A549 (cell line): ENCODE data around the gene BRF1. TPM values are rescaled to one million over a fixed set of nuclear protein-coding genes. Genes with fewer than 3 reads are reported as not detected.

Source experiments
- ATAC-seq, 2 experiments: fragments of 200-7000 bp in 1 of 2; fragments of >200 bp in 1 of 2; cut with Nextera tagmentation in 1 of 2; cut with Tn5 transposase in 1 of 2; 3 replicates each; pipeline versions ENCODE4 v1.8.0 to v1.9.1; 2018 to 2020; ENCODE audit warnings: mild to moderate bottlenecking in 1 of 2, moderate library complexity in 1 of 2
- CTCF ChIA-PET: fragments of 300-600 bp; sonication (Branson Sonifier 250); formaldehyde crosslinking; extraction: SDS; loops from one replicate; lab custom pipeline; 2021; ENCODE audit warnings: antibody characterized with exemption, inconsistent platforms; lab: Yijun Ruan, JAX
- POLR2A ChIA-PET: fragments of 350-600 bp; formaldehyde crosslinking; extraction: SDS; loops from one replicate; lab custom pipeline; 2021; ENCODE audit warnings: antibody characterized with exemption, inconsistent platforms; lab: Yijun Ruan, JAX
- DNase-seq, 2 experiments: peaks; one replicate each; pipeline versions ENCODE4 v3.0.0 to v3.0.0-alpha.2; 2011 to 2016; ENCODE audit warnings: low read depth in 1 of 2, low spot score in 1 of 2
- FAIRE-seq: peaks from 2 replicates; lab custom pipeline; 2011; peaks lifted over from hg19 to GRCh38; lab: Jason Lieb, UNC
- H3K27ac ChIP-seq, 2 experiments: fragments of >200 bp; sonication (Bioruptor Twin); formaldehyde crosslinking; 3 replicates each; pipeline ENCODE4 v1.5.1; 2016 to 2017
- H3K4me1 ChIP-seq: fragments of >200 bp; sonication (Bioruptor Twin); formaldehyde crosslinking; 3 replicates; pipeline ENCODE4 v1.6.1; 2016
- H3K4me2 ChIP-seq: fragments of >200 bp; sonication (Bioruptor Twin); formaldehyde crosslinking; 3 replicates; pipeline ENCODE4 v1.6.1; 2016
- H3K4me3 ChIP-seq: fragments of >200 bp; sonication (Bioruptor Twin); formaldehyde crosslinking; 3 replicates; pipeline ENCODE4 v1.5.1; 2016
- H3K9me3 ChIP-seq: fragments of >200 bp; sonication (Bioruptor Twin); formaldehyde crosslinking; 3 replicates; pipeline ENCODE4 v1.6.1; 2016
- ATOH8 ChIP-seq: fragments of 250-450 bp; sonication (Bioruptor Pico); IDR thresholded peaks from 2 replicates; pipeline ENCODE4 v1.5.0; 2020; ENCODE audit warnings: low read depth, mild to moderate bottlenecking, moderate library complexity
- BHLHE40 ChIP-seq: IDR thresholded peaks from 2 replicates; pipeline ENCODE4 v1.6.1; 2012; ENCODE audit warnings: low read depth, low read length, inconsistent platforms
- CBX8 ChIP-seq: fragments of 200-600 bp; sonication (generic); IDR thresholded peaks from 2 replicates; pipeline ENCODE4 v1.6.1; 2016
- CHD2 ChIP-seq: fragments of 150-350 bp; IDR thresholded peaks from 2 replicates; pipeline ENCODE4 v1.6.1; 2014; ENCODE audit warnings: low read length; ENCODE audit not compliant: partially characterized antibody
- CHD4 ChIP-seq: fragments of 200-600 bp; sonication (generic); IDR thresholded peaks from 2 replicates; pipeline ENCODE4 v1.6.1; 2016; ENCODE audit warnings: antibody characterized with exemption, mild to moderate bottlenecking, borderline replicate concordance
- CTCF ChIP-seq: fragments of >200 bp; sonication (Bioruptor Twin); formaldehyde crosslinking; IDR thresholded peaks from 3 replicates; pipeline ENCODE4 v1.5.1; 2016
- EP300 ChIP-seq, 2 experiments: fragments of >200 bp; sonication (Bioruptor Twin); formaldehyde crosslinking; IDR thresholded peaks; 2 replicates in 1 of 2; 3 replicates in 1 of 2; pipeline ENCODE4 v1.6.1; 2016 to 2017
- ESRRA ChIP-seq: fragments of 150-350 bp; IDR thresholded peaks from 2 replicates; pipeline ENCODE4 v1.6.1; 2014; ENCODE audit warnings: mild to moderate bottlenecking, low read length, borderline replicate concordance
- FOSL2 ChIP-seq, 2 experiments: fragments of 450-650 bp in 1 of 2; fragments of >200 bp in 1 of 2; sonication (Bioruptor Twin) in 1 of 2; formaldehyde crosslinking; IDR thresholded peaks; 2 replicates each; pipeline versions ENCODE4 v1.5.0 to v1.6.1; 2016 to 2020; ENCODE audit warnings: mild to moderate bottlenecking in 1 of 2, moderate library complexity in 1 of 2
- FOXS1 ChIP-seq: fragments of 250-450 bp; sonication (Bioruptor Pico); IDR thresholded peaks from 2 replicates; pipeline ENCODE4 v1.5.0; 2020; ENCODE audit warnings: mild to moderate bottlenecking, moderate library complexity
- GATA3 ChIP-seq: IDR thresholded peaks from 2 replicates; pipeline ENCODE4 v1.6.1; 2012; ENCODE audit warnings: borderline replicate concordance
- HEYL ChIP-seq: fragments of 250-450 bp; sonication (Bioruptor Pico); IDR thresholded peaks from 2 replicates; pipeline ENCODE4 v1.8.0; 2021; ENCODE audit warnings: mild to moderate bottlenecking, moderate library complexity
- HOXA7 ChIP-seq: fragments of 250-450 bp; sonication (Bioruptor Pico); IDR thresholded peaks from 2 replicates; pipeline ENCODE4 v1.5.0; 2020; ENCODE audit warnings: mild to moderate bottlenecking, moderate library complexity
- HOXB13 ChIP-seq: fragments of 250-450 bp; sonication (Bioruptor Pico); IDR thresholded peaks from 2 replicates; pipeline ENCODE4 v1.5.0; 2020; ENCODE audit warnings: low read depth, mild to moderate bottlenecking, moderate library complexity
- JUNB ChIP-seq: fragments of >200 bp; sonication (Bioruptor Twin); formaldehyde crosslinking; IDR thresholded peaks from 2 replicates; pipeline ENCODE4 v1.6.1; 2016
- KDM1A ChIP-seq: fragments of 200-600 bp; sonication (generic); IDR thresholded peaks from 2 replicates; pipeline ENCODE4 v1.6.1; 2016; ENCODE audit warnings: low read depth, mild to moderate bottlenecking
- MAX ChIP-seq: IDR thresholded peaks from 2 replicates; pipeline ENCODE4 v1.6.1; 2012
- MYC ChIP-seq: IDR thresholded peaks from 2 replicates; pipeline ENCODE4 v1.6.1; 2012; ENCODE audit warnings: mild to moderate bottlenecking, inconsistent platforms, low read length, improper control_type of control experiment, borderline replicate concordance
- NPAS2 ChIP-seq: fragments of 250-450 bp; sonication (Bioruptor Pico); IDR thresholded peaks from 2 replicates; pipeline ENCODE4 v1.8.0; 2022; ENCODE audit warnings: mild to moderate bottlenecking, moderate library complexity, borderline replicate concordance
- RAD21 ChIP-seq, 2 experiments: fragments of >200 bp in 1 of 2; sonication (Bioruptor Twin) in 1 of 2; formaldehyde crosslinking in 1 of 2; IDR thresholded peaks in 1 of 2; conservative IDR thresholded peaks in 1 of 2; 2 replicates in 1 of 2; 3 replicates in 1 of 2; pipeline ENCODE4 v1.6.1; 2012 to 2018; ENCODE audit warnings: inconsistent platforms in 1 of 2
- RARB ChIP-seq: fragments of 250-450 bp; sonication (Bioruptor Pico); IDR thresholded peaks from 2 replicates; pipeline ENCODE4 v1.8.0; 2021; ENCODE audit warnings: mild to moderate bottlenecking, moderate library complexity
- RCOR1 ChIP-seq: fragments of 150-350 bp; IDR thresholded peaks from 2 replicates; pipeline ENCODE4 v1.6.1; 2014; ENCODE audit warnings: antibody characterized with exemption, low read length, low read depth
- RFX5 ChIP-seq: fragments of 450-650 bp; IDR thresholded peaks from 2 replicates; pipeline ENCODE4 v1.7.1; 2014; ENCODE audit warnings: antibody characterized with exemption, mild to moderate bottlenecking, moderate library complexity
- TFCP2L1 ChIP-seq: fragments of 250-450 bp; sonication (Bioruptor Pico); IDR thresholded peaks from 2 replicates; pipeline ENCODE4 v1.5.0; 2021; ENCODE audit warnings: mild to moderate bottlenecking
- ZC3H11A ChIP-seq: fragments of 450-650 bp; IDR thresholded peaks from 2 replicates; pipeline ENCODE4 v1.6.1; 2014; ENCODE audit warnings: antibody characterized with exemption, mild to moderate bottlenecking
- ZNF302 ChIP-seq: fragments of 250-450 bp; sonication (Bioruptor Pico); IDR thresholded peaks from 2 replicates; pipeline ENCODE4 v1.9.0; 2021; ENCODE audit warnings: inconsistent platforms, mild to moderate bottlenecking, moderate library complexity
- ZSCAN20 ChIP-seq: fragments of 250-450 bp; sonication (Bioruptor Pico); IDR thresholded peaks from 2 replicates; pipeline ENCODE4 v1.8.0; 2022; ENCODE audit warnings: mild to moderate bottlenecking, moderate library complexity
- WGBS: methylation state at CpG from one replicate; pipeline ENCODE4 v1.1.6; 2017; ENCODE audit errors: missing lambda C conversion rate; 5-methylcytosine and 5-hydroxymethylcytosine counted together
- polyA plus RNA-seq, 4 experiments: library from polyadenylated mRNA; depleted of rRNA in 3 of 4; stranded (reverse); fragments of >200 nt; fragmentation: RNase III in 1 of 4; extraction: RNeasy Plus Mini Kit Qiagen cat#74134 plus additional on column Dnase treatment in 1 of 4; gene quantifications; 2 replicates in 3 of 4; 3 replicates in 1 of 4; pipeline ENCODE4 v1.2.3, GENCODE V29; 2011 to 2017
- TF ChIP-seq, protein P1 (sequence below): fragments of 200-600 bp; sonication (generic); IDR thresholded peaks from 2 replicates; pipeline ENCODE4 v1.6.1; 2016; ENCODE audit warnings: antibody characterized with exemption, mild to moderate bottlenecking, moderate library complexity

Gene BRF1
- polyA plus RNA-seq, 2 of the 4 experiments (the other 2 are of a cell fraction), result 8.5 to 25.7 TPM

DNA sequence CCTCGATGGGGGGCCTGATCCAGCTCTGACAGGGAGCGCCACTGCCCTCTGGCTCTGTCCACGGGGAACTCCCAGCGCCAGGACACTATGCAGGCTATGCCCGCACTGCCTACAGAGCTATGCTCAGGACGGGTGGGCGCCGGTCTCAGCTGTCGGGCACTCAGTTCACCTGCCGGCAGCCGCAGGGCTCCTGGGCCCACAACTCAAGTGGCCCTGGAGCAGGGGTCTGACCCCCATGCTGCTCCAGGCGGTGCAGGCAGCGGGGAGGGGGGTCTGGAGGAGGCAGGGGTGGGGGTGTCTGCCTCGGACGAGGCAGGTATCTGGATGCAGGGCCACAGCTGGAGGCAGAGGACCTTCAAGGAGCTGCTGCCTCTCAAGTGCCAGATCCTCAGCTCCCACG is 91.2 kb downstream of the BRF1 start:
- ATAC-seq (no peak), DNase-seq (no peak), FAIRE-seq (no peak)
- Histone ChIP-seq H3K9me3 (no peaks in the 10 kb centered on the region), H3K4me3 (no peak overlapping the region), H3K27ac (no peak overlapping the region), H3K4me2 (no peak overlapping the region), H3K4me1 (peaks cover 26% of the 10 kb centered on the region)
- POLR2A ChIA-PET, result no interaction called here
- WGBS, result 90% methylated on average over 8 of the region's 16 CpGs
- no peak for TF ChIP-seq HEYL (CRISPR knock-in tag)
- TF ChIP-seq RAD21 (conservative IDR thresholded peaks at IDR 0.05 in 1 of 2, IDR thresholded peaks at IDR 0.05 in 1 of 2), result no peak
- TF ChIP-seq HOXA7 (CRISPR knock-in tag), result no peak
- TF ChIP-seq ESRRA, result no peak
- no peak for TF ChIP-seq KDM1A
- TF ChIP-seq NPAS2 (CRISPR knock-in tag), result no peak
- TF ChIP-seq CHD2, result no peak
- no peak for TF ChIP-seq ZSCAN20 (CRISPR knock-in tag)
- TF ChIP-seq ATOH8 (CRISPR knock-in tag), result no peak
- TF ChIP-seq RFX5, result no peak
- TF ChIP-seq, protein P1, sequence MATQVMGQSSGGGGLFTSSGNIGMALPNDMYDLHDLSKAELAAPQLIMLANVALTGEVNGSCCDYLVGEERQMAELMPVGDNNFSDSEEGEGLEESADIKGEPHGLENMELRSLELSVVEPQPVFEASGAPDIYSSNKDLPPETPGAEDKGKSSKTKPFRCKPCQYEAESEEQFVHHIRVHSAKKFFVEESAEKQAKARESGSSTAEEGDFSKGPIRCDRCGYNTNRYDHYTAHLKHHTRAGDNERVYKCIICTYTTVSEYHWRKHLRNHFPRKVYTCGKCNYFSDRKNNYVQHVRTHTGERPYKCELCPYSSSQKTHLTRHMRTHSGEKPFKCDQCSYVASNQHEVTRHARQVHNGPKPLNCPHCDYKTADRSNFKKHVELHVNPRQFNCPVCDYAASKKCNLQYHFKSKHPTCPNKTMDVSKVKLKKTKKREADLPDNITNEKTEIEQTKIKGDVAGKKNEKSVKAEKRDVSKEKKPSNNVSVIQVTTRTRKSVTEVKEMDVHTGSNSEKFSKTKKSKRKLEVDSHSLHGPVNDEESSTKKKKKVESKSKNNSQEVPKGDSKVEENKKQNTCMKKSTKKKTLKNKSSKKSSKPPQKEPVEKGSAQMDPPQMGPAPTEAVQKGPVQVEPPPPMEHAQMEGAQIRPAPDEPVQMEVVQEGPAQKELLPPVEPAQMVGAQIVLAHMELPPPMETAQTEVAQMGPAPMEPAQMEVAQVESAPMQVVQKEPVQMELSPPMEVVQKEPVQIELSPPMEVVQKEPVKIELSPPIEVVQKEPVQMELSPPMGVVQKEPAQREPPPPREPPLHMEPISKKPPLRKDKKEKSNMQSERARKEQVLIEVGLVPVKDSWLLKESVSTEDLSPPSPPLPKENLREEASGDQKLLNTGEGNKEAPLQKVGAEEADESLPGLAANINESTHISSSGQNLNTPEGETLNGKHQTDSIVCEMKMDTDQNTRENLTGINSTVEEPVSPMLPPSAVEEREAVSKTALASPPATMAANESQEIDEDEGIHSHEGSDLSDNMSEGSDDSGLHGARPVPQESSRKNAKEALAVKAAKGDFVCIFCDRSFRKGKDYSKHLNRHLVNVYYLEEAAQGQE, result no peak
- no peak for TF ChIP-seq JUNB
- no peak for TF ChIP-seq ZNF302 (CRISPR knock-in tag)
- TF ChIP-seq CTCF, result no peak
- no peak for TF ChIP-seq MYC
- CTCF ChIA-PET, result interaction anchor here (1.4 to 1.9 kb wide), 3 partner anchors 119 to 144 kb away, joined by 3 to 6 read pairs (median 4); no protein-coding TSS in a partner anchor

DNA sequence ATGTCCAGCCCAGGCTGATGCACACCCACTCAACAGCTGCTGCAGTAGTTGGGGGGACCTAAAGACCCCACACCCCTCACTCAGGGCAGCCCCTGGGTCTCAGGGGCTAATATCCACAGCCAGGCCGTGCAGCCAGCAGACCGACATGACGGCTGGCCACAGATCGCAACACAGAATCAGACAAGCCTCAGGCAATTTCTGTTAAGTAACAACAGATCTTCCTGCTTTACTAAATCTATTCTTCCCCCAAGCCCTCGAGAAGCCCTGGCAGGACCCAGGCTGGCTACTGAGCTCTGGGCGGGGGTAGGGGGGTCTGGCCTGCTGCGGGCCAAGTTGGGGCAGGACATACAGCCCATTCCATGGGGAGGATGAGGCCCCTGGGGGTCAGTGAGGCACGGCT is 91.7 kb downstream of the BRF1 start:
- Histone ChIP-seq H3K4me2 (no peak overlapping the region), H3K27ac (no peak overlapping the region), H3K4me3 (no peak overlapping the region), H3K4me1 (peaks cover 31% of the 10 kb centered on the region), H3K9me3 (no peaks in the 10 kb centered on the region)
- ATAC-seq (no peak), DNase-seq (no peak), FAIRE-seq (no peak)
- ChIA-PET POLR2A (no interaction called here), CTCF (interaction anchor here (0.5 to 1.9 kb wide), 4 partner anchors 57 to 145 kb away, joined by 3 to 6 read pairs (median 4); no protein-coding TSS in a partner anchor)
- TF ChIP-seq CHD4, result no peak
- TF ChIP-seq ZNF302 (CRISPR knock-in tag), result no peak
- no peak for TF ChIP-seq HOXB13
- no peak for TF ChIP-seq EP300 (IDR thresholded peaks at IDR 0.05)
- no peak for TF ChIP-seq MYC
- TF ChIP-seq BHLHE40, result no peak
- no peak for TF ChIP-seq ESRRA
- no peak for TF ChIP-seq MAX
- no peak for TF ChIP-seq RARB (CRISPR knock-in tag)
- no peak for TF ChIP-seq RCOR1
- no peak for TF ChIP-seq GATA3
- no peak for TF ChIP-seq CBX8
- no peak for TF ChIP-seq FOSL2 (IDR thresholded peaks at IDR 0.05)
- no peak for TF ChIP-seq FOSL2 (CRISPR knock-in tag; IDR thresholded peaks at IDR 0.05)
- no peak for TF ChIP-seq KDM1A
- no peak for TF ChIP-seq FOXS1 (CRISPR knock-in tag)
- TF ChIP-seq TFCP2L1 (CRISPR knock-in tag), result no peak
- TF ChIP-seq ZC3H11A, result no peak
- WGBS, result 92% methylated on average over 8 of the region's 8 CpGs
